Suppressor macrophage treated with lipopolysaccharide for 4 hours (primary cell): ENCODE measurements around the gene PLPP6.

Source experiments
- DNase-seq: peaks from one replicate; pipeline ENCODE4 v3.0.0-alpha.2; 2020

PLPP6 gene

DNA sequence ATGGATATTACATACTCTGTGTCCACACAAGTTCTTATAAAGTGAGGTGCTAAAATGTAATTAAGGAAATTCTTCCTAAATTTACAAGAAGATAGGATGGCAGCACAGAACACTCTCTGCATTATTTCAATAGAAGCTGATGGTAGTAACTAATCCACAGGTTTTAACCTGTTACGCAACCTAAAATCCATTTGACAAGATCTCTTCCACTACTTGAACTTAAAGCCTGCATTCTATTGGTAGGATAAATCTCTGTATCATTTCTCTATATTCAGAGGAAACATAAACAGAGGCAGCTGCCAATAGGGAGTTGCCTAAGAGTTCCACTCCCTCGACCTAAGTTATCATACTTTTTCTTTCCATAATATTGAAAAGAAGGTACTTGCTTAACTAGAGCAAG lies 38.8 kb downstream of the PLPP6 start:
- no peak for DNase-seq

DNA sequence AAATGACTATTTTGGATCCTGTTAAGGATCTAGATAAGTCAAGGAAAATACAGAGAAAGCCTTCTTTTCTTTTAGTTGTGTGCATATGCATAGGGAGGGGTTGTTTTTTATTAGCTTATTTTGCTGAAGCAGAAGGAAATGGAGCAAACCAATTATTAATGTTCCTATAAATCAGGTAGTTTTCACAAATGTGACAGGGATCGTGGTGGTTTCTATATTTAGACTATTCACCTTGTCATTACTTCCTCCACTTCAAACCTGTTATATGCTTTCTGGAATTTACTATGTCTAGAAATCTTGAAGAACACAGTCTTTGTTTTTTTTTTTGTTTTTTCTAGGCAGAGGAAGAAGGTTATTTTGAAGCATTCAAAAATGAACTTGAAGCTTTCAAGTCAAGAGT lies 39.4 kb downstream of the PLPP6 start:
- no peak for DNase-seq

DNA sequence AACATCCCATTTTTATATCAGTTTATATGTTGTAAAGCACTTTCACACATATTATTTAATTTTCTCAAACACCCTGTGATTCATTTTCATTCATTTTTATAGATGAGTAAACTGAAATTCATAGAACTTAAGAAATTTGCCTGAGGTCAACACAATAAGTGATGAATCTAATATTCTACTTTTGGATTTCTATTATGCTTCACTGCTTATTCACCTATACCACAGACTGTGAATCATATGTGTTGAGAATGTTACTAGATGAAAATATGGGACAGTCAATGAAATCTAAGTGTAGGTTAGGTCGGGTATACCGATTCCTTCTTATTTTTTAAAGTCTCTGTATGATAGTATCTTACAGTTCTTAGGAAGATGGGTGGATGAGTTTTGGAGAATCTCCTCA lies 42.0 kb downstream of the PLPP6 start:
- DNase-seq: no peak

DNA sequence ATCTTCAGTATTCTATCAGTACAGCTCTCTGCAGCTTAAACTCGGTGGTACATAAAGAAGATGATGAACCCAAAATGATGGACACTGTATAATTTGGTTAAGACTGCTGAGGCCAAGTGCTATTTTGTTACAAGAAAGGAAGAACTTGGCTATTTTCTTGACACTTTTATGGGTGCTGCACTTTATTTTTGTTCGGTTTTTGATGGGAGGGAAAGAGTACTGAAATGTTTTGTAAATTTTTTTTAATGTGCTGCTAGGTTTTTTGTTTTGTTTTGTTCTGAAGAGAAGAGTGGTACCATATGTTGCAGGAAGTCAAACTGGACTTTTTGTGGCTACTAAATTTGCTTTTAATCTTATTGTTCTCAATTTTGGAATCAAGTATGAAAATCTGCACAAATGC lies 43.9 kb downstream of the PLPP6 start:
- DNase-seq: no peak

DNA sequence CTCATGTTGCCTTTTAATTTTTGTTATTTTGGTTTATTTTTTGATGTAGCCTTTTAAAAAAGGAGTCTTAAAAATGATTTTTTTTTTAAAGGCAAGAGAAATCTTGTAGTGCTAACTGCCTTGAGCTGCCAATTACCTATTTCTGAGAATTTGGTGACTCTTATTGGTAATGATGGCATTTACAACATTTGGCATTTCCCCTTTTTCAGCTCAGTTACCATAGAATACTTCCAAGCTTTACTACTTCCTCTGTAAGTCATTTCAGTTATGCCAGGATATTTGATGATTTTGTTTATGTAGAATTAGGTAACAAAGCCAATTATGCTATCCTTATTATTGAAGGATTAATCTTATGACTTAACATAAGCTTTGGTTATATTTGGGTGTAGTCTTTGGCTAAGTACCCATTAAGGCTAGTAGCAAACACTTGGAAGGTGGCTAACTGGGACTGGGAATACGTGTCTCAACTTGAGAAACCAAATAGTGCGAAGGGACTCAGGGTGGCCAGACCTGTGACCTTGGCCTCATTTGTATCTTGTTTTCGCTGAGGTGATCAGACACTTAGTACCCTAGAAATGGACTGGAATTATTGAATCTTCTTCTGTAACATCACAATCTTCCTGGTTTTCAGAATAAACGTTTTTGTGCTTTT lies 45.0 kb downstream of the PLPP6 start:
- peak; percentile 42 for DNase-seq

DNA sequence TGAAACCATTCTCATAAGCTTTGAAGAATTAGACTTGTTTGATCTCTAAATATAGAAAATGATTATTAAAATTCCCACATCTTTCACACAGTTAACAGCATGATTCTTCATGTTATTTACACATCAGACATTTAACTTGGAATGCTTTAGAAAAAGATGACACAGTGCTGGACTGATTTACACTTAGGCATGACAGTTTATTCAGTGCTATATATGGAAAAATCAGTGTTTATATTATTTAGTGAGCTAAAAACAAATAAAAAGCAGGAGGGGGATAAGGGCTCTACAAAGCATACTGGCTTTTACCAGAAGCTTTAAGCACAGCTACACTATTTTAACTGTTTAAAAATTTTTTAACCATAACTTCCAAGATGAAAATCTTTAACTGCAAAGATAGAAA lies 47.3 kb downstream of the PLPP6 start:
- no peak for DNase-seq

DNA sequence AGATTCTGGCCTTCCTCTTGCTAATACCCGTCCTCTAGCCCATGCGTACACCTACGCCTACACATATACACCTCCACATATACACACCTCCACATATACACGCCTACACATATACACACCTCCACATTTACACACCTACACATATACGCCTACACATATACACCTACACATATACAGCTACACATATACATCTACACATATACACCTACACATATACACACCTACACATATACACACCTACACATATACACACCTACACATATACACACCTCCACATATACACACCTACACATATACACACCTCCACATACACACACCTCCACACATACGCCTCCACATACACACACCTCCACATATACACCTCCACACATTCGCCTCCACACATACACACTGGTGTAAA lies 51.8 kb downstream of the PLPP6 start:
- no peak for DNase-seq

DNA sequence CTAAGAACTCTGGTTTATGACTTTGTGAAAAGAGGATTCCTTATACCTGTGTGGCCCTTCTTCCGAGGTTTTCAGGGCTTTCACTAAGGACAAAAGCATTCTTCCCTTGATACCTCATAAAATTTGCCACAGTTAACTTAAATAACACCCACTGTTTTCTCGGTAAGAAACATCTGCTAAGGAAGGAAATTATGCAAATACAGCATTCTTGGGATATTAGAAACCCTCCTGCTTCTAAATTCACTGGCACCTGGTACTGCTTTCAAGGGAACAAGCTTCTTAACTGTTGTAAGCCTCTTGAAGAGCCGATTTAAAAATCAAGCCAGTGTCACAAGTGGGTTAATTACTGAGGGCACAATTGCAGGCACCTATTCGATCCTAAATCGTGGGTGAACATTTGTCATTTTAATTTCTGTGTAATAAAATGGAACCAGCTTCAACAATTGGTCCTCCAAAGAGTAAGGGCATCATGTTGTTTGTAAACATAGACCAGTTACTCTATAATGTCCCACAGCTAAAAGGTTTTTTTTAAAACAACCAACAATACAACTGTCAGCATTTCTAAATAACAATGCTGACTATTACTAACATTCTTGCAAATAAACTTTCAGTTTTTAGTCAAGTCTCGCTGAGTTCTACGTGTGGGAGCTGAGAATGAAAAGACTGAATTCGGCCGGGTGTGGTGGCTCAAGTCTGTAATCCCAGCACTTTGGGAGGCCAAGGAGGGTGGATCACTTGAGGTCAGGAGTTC lies 52.3 kb downstream of the PLPP6 start:
- DNase-seq: no peak
